Measurements from ENCODE around the gene EIF1AY. TPM values are rescaled to one million over a fixed set of nuclear protein-coding genes. Genes with fewer than 3 reads are reported as not detected.

The EIF1AY gene
- total and polyA plus RNA-seq, 2 donors (not counting 3 experiments of a cell fraction or from before 2014, with no cell fraction given), result 7.2 to 36.0 TPM

- no peak for FAIRE-seq
- no peak overlapping the region for H3K4me3 ChIP-seq (replicated peaks in 1 of 3; ENCODE audit: insufficient read depth in 1 of 3, low read depth in 1 of 3, low read length in 3 of 3)
- no peak for DNase-seq (ENCODE audit: low read depth, low spot score)
- TF ChIP-seq GATA2 (IDR thresholded peaks at IDR 0.05; ENCODE audit: insufficient read depth, insufficient read length, low read depth, low read length) (no peak), EZH2 (IDR thresholded peaks at IDR 0.05; ENCODE audit: borderline replicate concordance, low read depth, low read length, severe bottlenecking) (no peak), FOS (IDR thresholded peaks at IDR 0.05; ENCODE audit: borderline replicate concordance, insufficient read depth, low read length) (no peak), POLR2AphosphoS5 (IDR thresholded peaks at IDR 0.05; ENCODE audit: insufficient read depth, low read depth, low read length) (no peak), MYC (IDR thresholded peaks at IDR 0.05; ENCODE audit: low read depth, low read length) (no peak), POLR2A (IDR thresholded peaks at IDR 0.05; ENCODE audit: low read depth, low read length) (no peak), CTCF (IDR thresholded peaks at IDR 0.05; ENCODE audit: extremely low read depth in 1 of 2, insufficient read depth in 1 of 2, low read depth in 1 of 2, low read length in 2 of 2) (no peak)
- dilution Hi-C loops (cut with MboI; ENCODE audit: extremely low pct_ligation_motif_present, low sequenced_read_pairs) (no loop called here), intact Hi-C loops (cut with micrococcal nuclease) (no loop called here)
- no peaks in the 10 kb centered on the region for H3K36me3 ChIP-seq (ENCODE audit: control insufficient read depth in 2 of 2, extremely low read depth in 1 of 2, insufficient read depth in 2 of 2, low read length in 2 of 2)
- POLR2A ChIA-PET, result no interaction called here
- no peaks in the 10 kb centered on the region for H3K4me1 ChIP-seq (ENCODE audit: control insufficient read depth, extremely low read depth, insufficient read depth, low read length)
- no peaks in the 10 kb centered on the region for H4K20me1 ChIP-seq (replicated peaks; ENCODE audit: control insufficient read depth, extremely low read depth, insufficient read depth, low read length)
- no TSS peak for BruUV-seq (replicated peaks)
- no peak overlapping the region for H3K4me2 ChIP-seq (ENCODE audit: insufficient read depth, low read length)
- no peak overlapping the region for H2AFZ ChIP-seq (ENCODE audit: low read depth, low read length)
- no peaks in the 10 kb centered on the region for H3K9me1 ChIP-seq (replicated peaks; ENCODE audit: control insufficient read depth, extremely low read depth, insufficient read depth, low read length)
- no peaks in the 10 kb centered on the region for H3K9me3 ChIP-seq (replicated peaks; ENCODE audit: control insufficient read depth, insufficient read depth, low read length)
- CTCF ChIA-PET, result no interaction called here
- no peak overlapping the region for H3K9ac ChIP-seq (replicated peaks; ENCODE audit: extremely low read depth, insufficient read depth, low read length)
- H3K27ac ChIP-seq (ENCODE audit: insufficient read depth, low read depth, low read length), result no peak overlapping the region
- no peaks in the 10 kb centered on the region for H3K79me2 ChIP-seq (ENCODE audit: control insufficient read depth, insufficient read depth, low read length)
- no peaks in the 10 kb centered on the region for H3K27me3 ChIP-seq (ENCODE audit: control insufficient read depth in 2 of 2, insufficient read depth in 2 of 2, low read length in 2 of 2)
Observed at GRCh38 chrY:20538933-20539332, 36.6 kb upstream of the EIF1AY start.
